NCI-H1417 treated with DMSO at 0.1 percent for 48 hours (cell line): ENCODE measurements around the gene TAF6L.
"Not testable (repeated sequence)": the region's sequence is repeated elsewhere in the genome, so short reads cannot be mapped to it uniquely, and the experiment has no call there.

ENCODE experiments used
- DNase-seq: peaks from one replicate; lab custom pipeline; 2025; lab: John Stamatoyannopoulos, UW

TAF6L gene

DNA sequence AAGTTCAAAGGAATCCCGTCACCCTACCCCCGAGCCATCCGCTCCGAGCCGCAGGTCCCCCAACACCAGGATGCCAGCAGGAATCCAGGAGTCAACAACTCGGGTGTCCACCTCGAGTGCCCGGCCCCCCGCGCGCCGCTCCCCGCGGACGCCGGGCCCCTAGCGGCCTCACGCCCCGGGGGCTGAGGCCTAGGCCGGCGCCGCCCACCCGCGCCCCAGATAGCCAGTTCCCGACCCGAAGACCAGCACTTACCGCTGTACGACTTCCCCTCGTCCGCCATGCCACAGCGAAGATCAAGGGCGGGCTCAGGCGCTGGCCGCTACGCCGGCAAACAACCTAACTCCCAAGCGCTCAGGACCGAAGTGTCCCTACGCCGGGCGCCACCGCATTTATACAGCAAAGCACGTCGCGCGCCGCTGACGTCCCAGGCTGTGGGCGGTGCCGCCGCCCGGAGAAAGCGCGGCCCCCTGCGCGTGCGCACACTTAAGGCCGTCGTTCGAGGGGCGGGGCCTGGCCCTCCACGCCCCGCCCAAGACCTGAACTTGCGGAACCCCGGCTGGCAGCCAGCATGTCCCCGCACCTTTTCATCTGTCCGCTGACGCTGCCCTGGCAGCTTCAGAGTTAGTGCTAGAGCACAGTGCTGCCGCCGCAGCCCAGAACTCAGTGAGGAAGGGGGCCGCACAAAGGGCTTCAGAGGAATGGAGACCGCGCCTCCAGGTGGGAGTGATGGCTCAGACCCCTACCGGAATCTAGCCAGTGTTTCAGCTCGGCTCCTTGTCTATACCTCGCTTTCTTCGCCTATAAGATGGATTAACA lies 34.1 kb downstream of the TAF6L start, which contains the start of gene NXF1:
TSS of gene NXF1 (minus strand) at position 365 of the 817 bp plus-strand sequence. CDS start at position 281, 84 bp downstream.
- peak; percentile 83 for DNase-seq

DNA sequence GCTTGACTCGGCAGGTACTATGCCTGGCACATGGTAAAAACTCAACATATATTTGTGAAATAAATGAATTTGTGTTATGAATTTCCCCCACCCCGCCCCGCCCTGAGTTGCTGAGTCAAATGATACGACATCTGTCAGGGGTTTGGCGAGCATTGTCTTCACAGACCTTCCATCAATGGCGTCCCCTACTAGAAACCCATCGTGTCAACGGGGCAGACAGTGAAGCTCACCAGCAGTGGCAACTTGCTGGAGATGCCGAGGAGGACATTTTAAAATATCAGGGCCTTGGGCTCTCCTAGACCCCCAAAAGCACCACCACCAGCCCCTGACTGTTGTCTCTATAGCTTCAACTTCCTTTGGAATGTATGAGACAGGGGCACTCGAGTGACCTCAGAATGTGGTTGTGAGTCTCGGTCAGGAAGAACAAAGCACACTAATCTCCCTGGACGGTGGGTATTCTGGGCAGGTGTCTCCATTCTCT lies 34.8 kb downstream of the TAF6L start:
- no peak for DNase-seq

DNA sequence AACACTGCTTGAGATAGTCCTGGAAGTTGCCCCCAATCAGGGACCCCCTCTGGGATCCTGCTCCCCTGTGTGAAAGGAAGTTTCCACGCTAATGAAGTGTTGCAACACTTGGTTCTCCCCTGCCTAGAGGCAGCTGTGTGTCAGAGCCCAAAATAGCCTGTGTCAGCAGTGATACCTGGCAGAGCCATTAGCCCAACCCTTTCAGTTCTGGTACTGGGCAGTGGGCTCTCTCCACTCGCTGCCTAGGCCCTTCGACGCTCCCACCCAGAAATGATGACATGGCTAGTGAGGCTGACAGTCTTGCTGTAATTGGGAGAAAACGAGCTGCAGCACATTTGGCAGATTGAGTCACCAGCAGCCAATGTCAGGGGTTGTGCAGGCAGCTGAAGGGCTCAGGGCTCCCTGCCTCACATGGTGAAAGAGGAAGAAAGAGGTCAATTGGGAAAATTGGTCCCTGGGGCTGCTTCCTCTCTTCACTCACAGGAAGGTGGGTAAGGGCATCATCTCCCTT lies 35.5 kb downstream of the TAF6L start:
- DNase-seq = no peak

DNA sequence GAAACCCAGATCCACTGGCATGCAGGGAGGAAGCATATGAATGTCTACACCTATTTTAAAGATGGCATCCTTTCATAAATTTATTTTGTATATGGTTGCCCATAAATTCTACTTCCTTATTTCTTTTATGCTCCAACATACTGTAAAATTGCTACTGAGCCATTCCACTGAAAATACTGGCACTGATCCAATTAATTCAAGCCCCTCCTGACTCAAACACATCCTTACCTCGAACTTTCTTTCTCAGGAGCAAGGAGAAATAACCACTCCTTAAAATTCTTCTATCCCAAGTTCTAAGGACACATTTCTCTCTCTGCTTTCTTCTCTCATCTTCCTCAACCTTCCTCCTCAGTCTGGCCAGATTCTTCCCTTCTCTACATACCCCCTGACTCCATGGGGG lies 39.6 kb downstream of the TAF6L start:
- DNase-seq = no peak

DNA sequence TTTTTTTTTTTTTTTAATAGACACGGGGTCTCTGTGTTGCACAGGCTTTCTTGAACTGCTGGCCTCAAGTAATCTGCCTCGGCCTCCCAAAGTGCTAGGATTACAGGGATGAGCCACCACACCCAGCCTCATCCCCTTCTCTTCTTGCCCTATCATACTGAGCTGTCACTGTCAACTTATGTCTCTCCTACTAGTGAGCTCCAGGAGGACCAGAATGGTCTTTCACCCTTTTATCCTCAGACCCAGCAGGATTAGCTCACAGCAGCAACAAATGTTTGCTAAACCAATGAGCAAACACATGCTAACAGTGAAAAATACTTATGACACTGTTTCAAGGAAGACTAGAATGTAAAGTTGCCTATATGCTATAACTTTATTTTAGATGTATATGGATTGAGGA lies 40.5 kb downstream of the TAF6L start:
- DNase-seq = no peak

DNA sequence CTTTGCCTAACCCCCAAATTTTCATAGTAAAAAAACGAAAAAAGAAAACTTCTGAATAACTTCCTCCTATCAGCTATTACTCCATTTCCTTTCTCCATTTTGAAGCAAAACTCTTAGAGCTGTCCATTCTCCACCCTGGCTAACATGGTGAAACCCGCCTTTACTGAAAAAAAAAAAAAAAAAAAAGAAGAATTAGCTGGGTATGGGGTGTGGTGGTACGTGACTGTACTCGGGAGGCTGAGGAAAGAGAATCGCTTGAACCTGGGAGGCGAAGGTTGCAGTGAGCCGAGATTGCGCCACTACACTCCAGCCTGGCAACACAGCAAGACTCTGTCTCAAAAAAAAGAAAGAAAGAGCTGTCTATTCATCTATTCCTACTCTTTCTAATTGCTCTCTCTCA lies 45.4 kb downstream of the TAF6L start:
- no peak for DNase-seq

DNA sequence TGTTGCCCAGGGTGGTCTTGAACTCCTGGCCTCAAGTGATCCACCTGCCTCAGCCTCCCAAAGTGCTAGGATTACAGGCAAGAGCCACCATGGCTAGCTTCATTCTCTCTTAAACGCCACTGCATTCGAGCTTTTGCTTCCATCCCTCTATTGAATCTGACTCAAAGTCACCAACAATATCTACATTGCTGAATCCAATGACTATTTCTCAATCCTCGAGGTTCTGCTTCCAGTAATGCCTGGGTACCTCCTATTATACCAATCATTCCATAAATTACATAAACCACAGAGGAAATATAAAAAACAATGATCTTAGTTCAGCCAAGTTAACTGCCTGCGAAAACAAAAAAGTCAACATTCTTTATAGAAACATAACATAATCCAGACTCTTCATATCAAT lies 45.9 kb downstream of the TAF6L start:
- no peak for DNase-seq

DNA sequence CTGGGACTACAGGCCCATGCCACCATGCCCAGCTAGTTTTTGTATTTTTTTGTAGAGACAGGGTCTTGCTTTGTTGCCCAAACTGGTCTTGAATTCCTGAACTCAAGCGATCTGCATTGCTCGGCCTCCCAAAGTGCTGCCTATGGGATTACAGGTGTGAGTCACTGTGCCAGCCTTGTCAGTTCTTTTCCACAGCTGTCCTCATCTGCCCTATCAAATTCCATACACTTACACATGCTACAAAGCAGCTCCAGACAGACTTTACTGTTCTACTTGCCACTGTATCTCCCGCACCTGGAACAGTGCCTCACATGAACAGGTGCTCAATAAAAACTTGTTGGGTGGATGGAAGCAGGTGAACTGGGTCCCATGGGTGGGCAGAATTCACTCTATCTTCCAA lies 52.5 kb downstream of the TAF6L start:
- no peak for DNase-seq

DNA sequence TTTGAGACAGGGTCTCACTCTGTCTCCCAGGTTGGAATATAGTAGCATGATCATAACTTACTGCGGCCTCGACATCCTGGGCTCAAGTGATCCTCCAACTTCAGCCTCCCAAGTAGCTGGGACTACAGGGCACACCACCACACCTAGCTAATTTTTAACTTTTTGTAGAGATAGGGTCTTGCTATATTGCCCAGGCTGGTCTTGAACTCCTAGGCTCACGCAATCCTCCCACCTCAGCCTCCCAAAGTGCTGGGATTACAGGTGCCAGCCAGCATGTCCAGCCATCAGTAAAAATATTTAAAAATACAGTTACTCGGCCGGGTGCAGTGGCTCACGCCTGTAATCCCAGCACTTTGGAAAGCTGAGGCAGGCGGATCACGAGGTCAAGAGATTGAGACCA lies 56.9 kb downstream of the TAF6L start:
- DNase-seq = not testable (repeated sequence)

DNA sequence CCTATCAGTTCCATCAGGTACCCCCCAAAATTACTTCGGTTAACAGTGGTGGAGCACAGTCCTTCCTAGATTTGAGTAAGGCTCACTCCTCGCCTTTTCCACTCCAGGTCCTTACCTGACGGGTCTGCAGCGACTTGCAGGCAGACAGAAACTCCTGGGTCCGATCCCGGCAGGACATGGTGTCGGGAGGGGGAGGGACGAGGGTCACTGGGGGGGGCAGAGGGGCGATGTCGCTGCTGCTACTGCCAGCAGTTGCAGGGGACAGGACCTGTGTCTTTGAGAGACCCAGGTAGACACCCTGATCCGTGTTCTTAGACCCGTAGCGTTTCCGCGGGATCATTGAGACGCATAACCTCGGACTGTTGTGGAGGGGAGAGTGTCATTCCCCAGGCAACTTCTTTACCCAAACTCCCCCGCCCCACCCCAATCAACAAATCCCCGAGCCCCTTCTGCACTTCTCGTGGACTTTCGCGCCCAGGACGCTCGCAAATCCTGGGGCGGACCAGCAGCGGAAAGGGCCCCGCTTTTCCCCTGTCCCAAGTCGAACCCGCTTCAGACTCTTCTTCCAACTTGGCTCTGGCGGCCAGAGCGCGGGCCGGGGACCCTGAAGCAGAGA lies 59.8 kb downstream of the TAF6L start:
- DNase-seq = no peak

DNA sequence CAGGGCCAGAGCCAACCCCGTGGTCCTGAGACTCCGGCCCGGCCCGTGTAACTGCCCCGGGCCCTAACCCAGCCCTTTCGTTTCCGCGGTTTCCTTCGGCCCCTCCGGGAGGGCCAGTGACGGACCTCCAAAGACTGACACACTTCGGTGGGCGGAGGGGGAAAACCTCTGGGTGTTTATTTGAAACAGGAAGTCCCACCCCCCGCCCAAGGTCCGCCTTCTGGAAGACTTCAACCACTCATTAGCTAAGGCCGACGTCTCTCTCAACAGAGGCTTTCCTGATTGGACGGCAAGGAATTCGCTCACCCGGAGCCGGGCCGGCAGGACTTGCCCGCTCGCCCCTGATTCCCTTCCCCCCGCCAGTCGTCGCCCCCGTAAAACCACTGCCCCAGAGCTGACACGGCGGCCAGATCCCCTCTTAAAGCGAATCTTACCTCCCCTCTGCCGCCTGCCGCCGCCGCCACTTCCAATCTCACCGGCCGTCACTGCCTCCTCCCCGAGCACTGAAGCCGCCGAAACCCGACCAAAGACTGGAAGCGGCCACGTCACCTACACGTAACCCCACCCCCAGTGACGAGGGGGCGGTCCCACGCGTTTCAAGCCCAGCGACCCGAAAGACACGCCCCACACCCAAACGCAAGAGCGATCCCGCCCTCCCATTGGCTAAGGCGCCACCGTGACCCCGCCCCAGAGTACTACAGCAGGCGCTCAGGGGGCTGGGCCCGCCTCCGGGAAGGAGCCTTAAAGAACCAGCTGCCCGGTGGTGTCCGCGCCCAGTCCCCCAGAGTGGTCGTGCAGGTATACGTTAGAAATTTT lies 60.5 kb downstream of the TAF6L start, which contains the start of gene STX5:
TSS of gene STX5 (minus strand) at position 532 of the 816 bp plus-strand sequence. CDS start 808 bp downstream, outside the sequence.
- peak; percentile 94 for DNase-seq

DNA sequence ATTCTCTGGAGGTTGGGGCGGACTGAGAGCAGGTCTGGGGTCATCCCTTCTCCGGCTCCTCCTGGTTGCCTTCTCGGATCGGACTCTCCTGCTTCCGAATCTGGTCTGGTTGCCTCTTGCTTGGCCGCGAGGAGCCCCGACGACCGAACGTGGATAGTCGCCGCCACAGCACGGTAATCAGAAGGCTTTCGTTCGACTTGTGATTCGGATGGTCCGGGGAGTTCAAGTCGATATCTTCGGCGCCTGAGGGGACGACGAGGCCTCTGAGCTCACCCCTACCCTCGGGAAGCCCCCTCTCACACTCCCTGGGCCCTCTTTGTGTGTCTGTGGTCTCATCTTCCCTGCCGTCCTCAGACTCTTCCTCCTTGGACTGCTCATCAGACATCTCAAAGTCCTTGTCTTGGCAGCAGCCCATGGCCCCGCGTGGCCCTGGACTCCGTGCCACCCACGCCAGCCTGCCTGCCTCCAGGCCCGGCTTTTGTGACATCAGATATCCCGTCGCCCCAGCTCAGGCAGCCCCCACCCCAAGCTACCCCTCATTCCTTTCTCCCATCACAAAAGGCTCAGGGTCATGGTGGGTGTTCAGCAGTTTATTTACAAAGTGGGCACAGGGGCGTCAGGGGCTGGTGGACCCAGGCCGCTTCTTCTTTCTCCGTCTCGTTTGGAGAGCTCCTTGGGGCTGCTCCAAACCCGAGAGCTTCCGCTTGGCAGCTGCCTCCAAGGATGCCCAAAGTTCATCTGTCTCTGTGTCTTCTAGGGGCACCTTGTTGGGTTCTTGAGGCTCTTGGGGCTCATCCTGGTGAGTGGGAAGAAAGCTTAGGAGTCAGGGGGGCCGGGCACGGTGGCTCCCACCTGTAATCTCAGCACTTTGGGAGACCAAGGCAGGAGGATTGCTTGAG lies 61.4 kb downstream of the TAF6L start, which contains the start of gene TEX54:
TSS of gene TEX54 (minus strand) at position 506 of the 899 bp plus-strand sequence.
- no peak for DNase-seq

DNA sequence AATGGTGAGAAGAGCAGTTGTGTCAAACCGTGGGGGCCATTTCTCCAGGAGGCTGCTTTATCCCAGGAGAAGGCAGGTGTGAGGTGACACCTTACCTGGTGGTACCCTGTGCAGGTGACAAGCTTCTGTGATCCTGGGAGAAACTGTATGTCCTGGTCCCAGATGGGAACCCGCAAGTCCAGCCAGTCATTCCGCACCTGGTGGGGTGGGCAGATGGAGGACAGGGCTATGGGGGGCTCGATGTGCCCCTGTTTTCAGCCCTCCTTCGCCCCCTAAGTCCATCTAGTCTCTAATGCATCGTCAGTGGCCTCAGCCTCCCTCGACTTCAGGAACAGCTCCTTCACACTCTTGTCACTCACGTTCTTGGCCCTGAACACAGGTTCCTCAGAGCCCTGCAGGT lies 64.1 kb downstream of the TAF6L start:
- DNase-seq = no peak
